Bone marrow (tissue), 2 donors: ENCODE data around the gene RAB5IF.
"Not testable (repeated sequence)": the region's sequence is repeated elsewhere in the genome, so short reads cannot be mapped to it uniquely, and the experiment has no call there.

Experiments used
- DNase-seq, 2 donors: peaks; one replicate each; lab custom pipeline; 2025; lab: John Stamatoyannopoulos, UW

Gene RAB5IF

GRCh38 chr20:36605399-36606157 is at the start of gene RAB5IF:
Gene RAB5IF (plus strand): TSS chr20:36605779. CDS start chr20:36605952, 173 bp downstream.
- peak; percentile 94 to 98 for DNase-seq

- no peak for DNase-seq
These were observed 42.9 kb upstream of the RAB5IF start for GRCh38 chr20:36562724-36563123.

DNA sequence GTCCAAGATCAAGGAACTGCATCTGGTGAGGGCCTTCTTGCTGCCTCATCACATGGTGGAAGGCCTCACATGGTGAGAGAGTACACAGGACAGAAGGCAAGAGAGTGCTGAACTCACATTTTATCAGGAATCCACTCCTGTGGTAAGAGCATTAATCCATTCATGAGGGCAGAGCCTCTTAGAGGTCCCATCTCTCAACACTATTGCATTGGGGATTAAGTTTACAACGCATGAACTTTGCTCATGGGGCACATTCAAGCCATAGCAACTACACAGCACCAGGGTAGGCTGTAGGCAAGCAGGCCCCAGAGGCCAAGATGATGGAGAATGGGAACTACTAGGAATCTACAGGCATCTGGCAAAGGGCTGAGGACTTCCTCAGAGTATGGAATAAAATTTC is 42.2 kb upstream of the RAB5IF start:
- DNase-seq, result no peak

DNA sequence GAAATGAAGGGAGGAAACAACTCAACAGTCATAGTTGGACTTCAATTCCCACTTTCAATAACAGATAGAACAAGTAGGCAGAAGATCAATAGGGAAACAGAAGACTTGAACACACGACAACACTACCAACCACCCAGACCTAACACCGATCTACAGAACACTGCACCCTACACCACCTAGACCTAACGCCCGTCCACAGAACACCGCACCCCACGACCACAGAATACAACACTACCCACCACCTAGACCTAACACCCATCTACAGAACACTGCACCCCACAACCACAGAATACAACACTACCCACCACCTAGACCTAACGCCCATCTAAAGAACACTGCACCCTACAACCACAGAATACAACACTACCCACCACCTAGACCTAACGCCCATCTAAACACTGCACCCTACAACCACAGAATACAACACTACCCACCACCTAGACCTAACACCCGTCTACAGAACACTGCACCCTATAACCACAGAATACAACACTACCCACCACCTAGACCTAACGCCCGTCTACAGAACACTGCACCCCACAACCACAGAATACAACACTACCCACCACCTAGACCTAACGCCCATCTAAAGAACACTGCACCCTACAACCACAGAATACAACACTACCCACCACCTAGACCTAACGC is 41.4 kb upstream of the RAB5IF start:
- DNase-seq, result not testable (repeated sequence)

- DNase-seq, result not testable (repeated sequence)
These were observed 40.9 kb upstream of the RAB5IF start for GRCh38 chr20:36564726-36565121.

DNA sequence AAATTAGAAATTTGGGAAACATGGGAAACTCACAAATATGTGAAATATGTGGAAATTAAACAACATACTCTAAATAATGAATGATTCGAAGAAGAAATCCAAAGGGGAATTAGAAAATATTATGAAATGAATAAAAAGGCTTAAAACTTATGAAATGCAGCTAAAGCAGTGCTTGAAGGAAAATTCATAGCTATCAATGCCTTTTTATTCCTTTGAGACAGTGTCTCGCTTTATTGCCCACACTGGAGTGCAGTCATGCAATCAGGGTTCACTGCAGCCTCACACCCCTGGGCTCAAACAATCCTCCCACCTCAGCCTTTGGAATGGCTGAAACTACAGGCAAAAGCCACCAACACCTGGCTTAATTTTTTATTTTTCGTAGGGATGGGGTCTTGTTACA is 40.1 kb upstream of the RAB5IF start:
- no peak for DNase-seq

- DNase-seq, result no peak
These were observed 35.6 kb upstream of the RAB5IF start for GRCh38 chr20:36569847-36570429.

DNA sequence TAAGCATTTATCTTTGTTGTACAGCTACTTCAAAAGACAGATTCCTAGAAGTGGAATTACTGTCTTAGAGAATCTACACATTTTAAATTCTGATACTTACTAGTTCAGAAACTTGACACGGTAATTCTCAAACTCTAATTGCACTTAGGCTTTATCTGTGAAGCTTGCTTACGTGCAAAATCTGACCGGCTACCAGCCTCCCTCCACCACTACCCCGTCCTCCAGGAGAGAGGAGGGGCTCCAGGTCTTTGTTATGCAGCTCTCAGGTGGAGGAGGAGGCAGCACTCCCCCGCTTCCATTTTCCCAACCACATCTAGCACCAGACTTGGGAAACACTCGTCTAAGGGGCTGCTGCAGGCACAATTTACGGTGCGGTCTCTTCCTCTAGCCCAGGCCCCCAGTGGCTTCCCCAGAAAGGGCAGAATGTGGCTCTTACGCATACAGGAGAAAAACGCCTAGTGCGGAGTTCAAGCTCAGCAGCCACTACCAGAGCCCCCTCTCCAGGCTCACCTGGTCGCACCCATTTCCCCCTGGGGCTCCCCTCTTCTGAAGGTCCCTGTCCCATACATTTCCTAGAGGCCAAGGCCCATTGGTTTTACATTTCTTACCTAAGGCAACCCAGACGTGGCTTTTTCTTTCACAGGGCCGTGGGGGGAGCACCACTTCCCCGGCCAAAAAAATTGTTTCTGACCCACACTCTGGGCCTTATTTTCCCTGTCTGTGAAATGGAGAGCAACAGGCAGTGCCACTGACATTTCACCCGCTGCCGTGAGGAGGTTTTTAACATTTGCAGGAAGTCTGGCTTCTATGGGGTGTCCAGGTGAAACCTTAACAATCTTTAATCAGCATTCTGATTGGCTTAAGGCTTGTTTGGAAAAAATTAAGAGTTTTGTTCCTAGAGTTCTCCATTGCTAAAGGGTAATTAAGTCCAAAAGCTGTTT is 33.7 kb upstream of the RAB5IF start:
- DNase-seq, result no peak

GRCh38 chr20:36572701-36573102 is 32.9 kb upstream of the RAB5IF start:
- no peak for DNase-seq

DNA sequence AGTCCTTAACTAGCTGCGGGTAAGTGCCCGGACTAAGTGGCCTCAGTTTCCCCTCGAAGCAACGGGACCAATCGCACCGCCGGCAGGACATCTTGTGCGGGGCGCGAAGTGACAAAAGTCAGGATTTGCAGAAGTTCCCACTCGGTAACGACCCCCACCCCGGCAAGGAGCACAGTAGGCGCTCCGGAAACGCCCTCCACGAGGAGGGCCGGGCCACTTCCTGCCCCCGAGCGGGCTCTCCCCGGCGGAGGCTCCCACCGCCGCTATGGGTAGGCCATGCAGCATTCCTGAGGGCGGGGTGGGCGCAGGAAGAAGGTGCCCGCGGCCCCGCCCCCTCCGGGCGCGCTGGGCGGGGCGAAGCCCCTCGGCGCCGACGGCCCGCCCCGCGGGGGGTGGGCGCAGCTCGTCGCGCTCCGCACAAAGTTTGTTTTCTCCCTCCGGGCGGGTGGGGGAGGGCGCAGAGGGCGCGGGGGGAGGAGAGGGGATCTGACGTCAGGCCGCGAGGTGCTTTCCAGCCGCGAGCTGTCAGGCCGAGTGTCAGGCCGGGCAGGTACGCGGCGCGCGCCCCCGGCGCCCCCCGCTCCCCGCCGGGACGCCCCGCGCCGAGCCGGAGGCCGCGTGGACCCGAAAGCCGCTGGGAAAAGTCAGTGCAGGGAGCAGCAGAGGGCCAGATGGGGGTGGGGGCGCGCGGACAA is 32.3 kb upstream of the RAB5IF start, which contains the start of gene TGIF2:
Gene TGIF2, plus strand, starts transcription at position 495 of the 695 bp plus-strand sequence. CDS start 5,178 bp downstream, outside the sequence.
- peak; percentile 53 to 77 for DNase-seq

DNA sequence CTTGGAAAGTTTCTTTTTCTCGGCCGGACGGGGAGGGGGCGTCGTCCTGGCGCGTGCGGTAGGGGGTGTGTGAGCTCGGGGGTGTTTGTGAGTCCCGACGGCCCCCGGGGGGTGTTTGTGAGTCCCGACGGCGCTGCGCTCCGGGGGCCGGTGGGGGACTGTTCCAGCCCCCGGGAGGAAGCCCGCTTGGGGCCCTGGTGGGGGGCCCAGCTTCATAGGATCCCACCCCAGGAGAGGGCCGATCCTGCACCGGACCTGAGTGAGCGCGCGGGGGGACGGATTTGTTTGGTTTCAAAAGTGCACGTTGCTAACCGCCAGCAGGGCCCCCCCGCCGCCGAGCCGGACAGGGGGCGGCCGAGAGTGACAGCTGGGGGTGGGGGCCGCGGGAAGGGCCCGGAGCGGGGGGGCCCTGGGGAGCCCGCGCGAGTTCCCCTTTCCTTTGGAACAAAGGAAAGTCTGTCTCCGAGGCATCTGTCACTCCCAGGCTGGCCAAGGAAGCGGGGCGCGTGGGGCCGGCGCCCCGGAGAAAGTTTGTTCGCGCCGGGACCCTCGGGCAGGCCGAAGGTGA is 31.7 kb upstream of the RAB5IF start:
- DNase-seq, result peak; percentile 22 to 34

GRCh38 chr20:36574366-36575135 is 31.0 kb upstream of the RAB5IF start:
- DNase-seq, result peak; percentile 31 to 44

DNA sequence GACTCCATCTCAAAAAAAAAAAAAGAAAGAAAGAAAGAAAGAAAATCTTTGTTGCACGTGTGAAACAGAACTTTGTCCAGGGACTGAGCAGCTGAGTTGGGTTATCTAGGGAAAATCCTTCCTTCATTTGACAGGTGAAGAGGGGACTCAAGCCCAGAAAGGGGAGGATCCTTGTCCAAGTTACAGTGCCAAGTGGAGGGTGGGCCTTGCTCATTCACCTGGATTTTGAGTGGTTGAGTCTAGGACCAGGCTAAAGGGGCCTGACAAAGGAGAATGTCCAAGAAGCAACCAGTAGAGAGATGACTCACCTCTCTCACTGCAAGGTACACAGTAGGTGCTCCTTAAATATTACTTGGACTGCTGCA is 29.5 kb upstream of the RAB5IF start:
- DNase-seq, result no peak

GRCh38 chr20:36578356-36579041 is 27.1 kb upstream of the RAB5IF start:
- DNase-seq, result no peak

GRCh38 chr20:36579996-36580545 is 25.5 kb upstream of the RAB5IF start:
- no peak for DNase-seq

DNA sequence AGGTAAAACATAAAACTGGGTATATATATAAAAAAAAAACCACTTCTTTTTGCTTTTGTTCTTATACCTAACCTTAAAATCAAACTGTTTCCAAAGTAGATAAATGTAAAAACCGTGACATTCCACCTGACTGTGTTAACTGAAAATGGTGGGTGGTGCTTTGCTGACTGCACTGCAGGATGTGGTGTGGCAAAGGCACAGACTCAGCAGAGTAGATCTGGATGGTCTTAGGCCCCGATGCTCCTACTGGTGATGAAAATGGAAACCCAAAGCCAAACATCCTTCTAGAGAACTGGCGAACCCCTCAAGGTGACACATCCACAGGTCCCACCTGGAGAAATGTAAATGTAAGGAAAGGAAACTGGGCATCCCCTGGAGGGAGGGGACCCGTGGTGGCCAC is 23.3 kb upstream of the RAB5IF start:
- no peak for DNase-seq

DNA sequence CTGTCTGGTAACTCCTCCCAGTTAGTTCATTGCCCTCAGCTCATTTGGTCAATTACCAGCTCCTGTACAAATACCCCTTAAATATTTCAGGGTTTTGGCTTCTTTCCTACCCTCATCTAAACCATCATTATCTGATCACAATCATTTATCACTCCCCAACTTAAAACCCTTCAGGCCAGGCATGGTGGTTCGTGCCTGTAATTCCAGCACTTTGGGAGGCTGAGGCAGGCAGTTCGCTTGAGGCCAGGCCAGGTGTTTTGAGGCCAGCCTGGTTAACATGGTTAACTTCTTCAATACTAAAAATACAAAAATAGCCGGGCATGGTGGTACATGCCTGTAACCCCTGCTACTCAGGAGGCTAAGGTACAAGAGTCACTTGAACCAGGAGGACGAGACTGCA is 22.8 kb upstream of the RAB5IF start:
- DNase-seq, result no peak

GRCh38 chr20:36584018-36584481 is 21.5 kb upstream of the RAB5IF start:
- DNase-seq, result no peak
